Measurements from ENCODE around the gene EPB41L4A.
"Not testable (repeated sequence)": the region's sequence is repeated elsewhere in the genome, so short reads cannot be mapped to it uniquely, and the experiment has no call there.

The EPB41L4A gene, protein sequence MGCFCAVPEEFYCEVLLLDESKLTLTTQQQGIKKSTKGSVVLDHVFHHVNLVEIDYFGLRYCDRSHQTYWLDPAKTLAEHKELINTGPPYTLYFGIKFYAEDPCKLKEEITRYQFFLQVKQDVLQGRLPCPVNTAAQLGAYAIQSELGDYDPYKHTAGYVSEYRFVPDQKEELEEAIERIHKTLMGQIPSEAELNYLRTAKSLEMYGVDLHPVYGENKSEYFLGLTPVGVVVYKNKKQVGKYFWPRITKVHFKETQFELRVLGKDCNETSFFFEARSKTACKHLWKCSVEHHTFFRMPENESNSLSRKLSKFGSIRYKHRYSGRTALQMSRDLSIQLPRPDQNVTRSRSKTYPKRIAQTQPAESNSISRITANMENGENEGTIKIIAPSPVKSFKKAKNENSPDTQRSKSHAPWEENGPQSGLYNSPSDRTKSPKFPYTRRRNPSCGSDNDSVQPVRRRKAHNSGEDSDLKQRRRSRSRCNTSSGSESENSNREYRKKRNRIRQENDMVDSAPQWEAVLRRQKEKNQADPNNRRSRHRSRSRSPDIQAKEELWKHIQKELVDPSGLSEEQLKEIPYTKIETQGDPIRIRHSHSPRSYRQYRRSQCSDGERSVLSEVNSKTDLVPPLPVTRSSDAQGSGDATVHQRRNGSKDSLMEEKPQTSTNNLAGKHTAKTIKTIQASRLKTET
- long read RNA-seq = 0 reads

DNA sequence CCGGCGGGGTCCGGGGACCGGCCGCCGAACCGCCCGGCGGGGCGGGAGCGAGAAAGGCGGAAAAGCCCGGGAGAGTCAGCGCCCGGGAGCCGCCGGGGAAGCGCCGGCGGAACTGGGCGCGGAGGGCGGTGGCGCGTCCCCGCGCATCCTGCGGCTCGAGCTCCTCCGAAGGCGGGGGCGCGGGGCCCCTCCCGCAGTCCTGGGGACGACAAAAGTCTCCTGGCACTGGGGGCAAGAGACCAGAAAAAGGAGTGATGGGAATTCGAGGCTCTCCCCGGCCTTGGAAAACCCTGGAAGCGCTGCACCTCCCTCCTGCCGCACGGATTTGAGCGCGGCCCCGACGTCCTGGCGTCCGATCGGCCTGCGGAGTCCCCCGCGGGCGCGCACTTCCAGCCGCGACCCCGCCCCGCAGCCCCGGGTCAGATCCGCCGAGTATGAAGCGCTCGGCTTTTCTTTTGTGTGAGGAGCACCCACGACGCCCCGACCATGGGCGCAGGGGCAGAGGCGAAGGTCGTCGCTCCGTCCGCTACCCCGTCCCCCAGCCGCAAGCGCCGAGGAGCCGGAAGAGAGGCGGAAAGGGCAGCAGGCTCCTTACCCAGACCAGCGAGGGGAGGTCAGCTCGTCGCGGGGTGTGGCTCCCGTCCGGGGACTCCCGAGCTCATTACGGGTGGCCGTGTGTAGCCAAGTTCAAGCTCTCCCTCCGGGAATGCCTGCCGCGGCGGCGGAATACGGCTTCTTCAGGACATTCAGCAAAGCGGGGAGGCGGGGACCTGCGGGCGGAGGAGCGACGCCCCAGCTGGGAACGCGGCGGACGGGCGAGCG, at the start of gene EPB41L4A:
Gene EPB41L4A, minus strand, starts transcription at position 114 of the 822 bp plus-strand sequence. CDS start 238 bp downstream, outside the sequence.
- Histone ChIP-seq H3K27me3 (ENCODE audit: insufficient read depth, poor library complexity, severe bottlenecking) (peaks cover 10% of the 10 kb centered on the region), H3K27ac (replicated peaks) (no peak within 1 kb of the TSS), H3K4me3 (replicated peaks; ENCODE audit: insufficient read depth, low read length) (peak within 1 kb of the TSS; percentile 40)
- no peak for DNase-seq (ENCODE audit: low read depth in 1 of 2, low spot score in 1 of 2)
- TF ChIP-seq SPI1 (IDR thresholded peaks at IDR 0.05; ENCODE audit: borderline replicate concordance, low read depth) (no peak), GABPA (IDR thresholded peaks at IDR 0.05; ENCODE audit: low read depth) (no peak), POLR2AphosphoS5 (IDR thresholded peaks at IDR 0.05; ENCODE audit: low read depth) (no peak)
- TF ChIP-seq, protein P1, sequence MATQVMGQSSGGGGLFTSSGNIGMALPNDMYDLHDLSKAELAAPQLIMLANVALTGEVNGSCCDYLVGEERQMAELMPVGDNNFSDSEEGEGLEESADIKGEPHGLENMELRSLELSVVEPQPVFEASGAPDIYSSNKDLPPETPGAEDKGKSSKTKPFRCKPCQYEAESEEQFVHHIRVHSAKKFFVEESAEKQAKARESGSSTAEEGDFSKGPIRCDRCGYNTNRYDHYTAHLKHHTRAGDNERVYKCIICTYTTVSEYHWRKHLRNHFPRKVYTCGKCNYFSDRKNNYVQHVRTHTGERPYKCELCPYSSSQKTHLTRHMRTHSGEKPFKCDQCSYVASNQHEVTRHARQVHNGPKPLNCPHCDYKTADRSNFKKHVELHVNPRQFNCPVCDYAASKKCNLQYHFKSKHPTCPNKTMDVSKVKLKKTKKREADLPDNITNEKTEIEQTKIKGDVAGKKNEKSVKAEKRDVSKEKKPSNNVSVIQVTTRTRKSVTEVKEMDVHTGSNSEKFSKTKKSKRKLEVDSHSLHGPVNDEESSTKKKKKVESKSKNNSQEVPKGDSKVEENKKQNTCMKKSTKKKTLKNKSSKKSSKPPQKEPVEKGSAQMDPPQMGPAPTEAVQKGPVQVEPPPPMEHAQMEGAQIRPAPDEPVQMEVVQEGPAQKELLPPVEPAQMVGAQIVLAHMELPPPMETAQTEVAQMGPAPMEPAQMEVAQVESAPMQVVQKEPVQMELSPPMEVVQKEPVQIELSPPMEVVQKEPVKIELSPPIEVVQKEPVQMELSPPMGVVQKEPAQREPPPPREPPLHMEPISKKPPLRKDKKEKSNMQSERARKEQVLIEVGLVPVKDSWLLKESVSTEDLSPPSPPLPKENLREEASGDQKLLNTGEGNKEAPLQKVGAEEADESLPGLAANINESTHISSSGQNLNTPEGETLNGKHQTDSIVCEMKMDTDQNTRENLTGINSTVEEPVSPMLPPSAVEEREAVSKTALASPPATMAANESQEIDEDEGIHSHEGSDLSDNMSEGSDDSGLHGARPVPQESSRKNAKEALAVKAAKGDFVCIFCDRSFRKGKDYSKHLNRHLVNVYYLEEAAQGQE (IDR thresholded peaks at IDR 0.05; ENCODE audit: insufficient replicate concordance, low read depth) = no peak
- TF ChIP-seq, protein P2, sequence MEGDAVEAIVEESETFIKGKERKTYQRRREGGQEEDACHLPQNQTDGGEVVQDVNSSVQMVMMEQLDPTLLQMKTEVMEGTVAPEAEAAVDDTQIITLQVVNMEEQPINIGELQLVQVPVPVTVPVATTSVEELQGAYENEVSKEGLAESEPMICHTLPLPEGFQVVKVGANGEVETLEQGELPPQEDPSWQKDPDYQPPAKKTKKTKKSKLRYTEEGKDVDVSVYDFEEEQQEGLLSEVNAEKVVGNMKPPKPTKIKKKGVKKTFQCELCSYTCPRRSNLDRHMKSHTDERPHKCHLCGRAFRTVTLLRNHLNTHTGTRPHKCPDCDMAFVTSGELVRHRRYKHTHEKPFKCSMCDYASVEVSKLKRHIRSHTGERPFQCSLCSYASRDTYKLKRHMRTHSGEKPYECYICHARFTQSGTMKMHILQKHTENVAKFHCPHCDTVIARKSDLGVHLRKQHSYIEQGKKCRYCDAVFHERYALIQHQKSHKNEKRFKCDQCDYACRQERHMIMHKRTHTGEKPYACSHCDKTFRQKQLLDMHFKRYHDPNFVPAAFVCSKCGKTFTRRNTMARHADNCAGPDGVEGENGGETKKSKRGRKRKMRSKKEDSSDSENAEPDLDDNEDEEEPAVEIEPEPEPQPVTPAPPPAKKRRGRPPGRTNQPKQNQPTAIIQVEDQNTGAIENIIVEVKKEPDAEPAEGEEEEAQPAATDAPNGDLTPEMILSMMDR (IDR thresholded peaks at IDR 0.05; ENCODE audit: insufficient read depth, low read length) = no peak

DNA sequence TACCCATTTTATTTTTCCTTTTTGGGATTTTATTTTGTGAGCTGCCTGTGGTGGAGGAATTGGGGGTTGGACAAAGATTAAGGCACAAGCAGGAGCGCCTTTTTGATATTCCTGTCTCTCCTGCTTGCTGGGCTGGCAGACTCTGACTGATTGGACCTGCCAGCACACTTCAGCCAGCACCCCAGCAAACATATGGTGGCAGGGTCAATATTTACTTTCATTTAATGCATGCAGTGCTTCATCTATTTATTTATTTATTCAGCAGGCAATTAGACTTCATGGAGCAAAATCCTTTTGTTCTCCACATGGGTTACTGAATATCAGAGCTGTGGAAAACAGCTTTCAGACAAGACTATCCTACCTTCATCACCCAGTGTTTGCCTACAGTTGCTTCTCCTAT, 48.4 kb upstream of the EPB41L4A start:
- no peak overlapping the region for H3K27ac ChIP-seq (replicated peaks)
- no peak for TF ChIP-seq SPI1 (IDR thresholded peaks at IDR 0.05; ENCODE audit: borderline replicate concordance, low read depth)
- TF ChIP-seq, protein P2 (IDR thresholded peaks at IDR 0.05; ENCODE audit: insufficient read depth, low read length) = no peak
- no peak for TF ChIP-seq GABPA (IDR thresholded peaks at IDR 0.05; ENCODE audit: low read depth)
- TF ChIP-seq, protein P1 (IDR thresholded peaks at IDR 0.05; ENCODE audit: insufficient replicate concordance, low read depth) = no peak
- TF ChIP-seq POLR2AphosphoS5 (IDR thresholded peaks at IDR 0.05; ENCODE audit: low read depth) = no peak
- H3K4me3 ChIP-seq (replicated peaks; ENCODE audit: insufficient read depth, low read length) = no peak overlapping the region
- no peak for DNase-seq (ENCODE audit: low read depth in 1 of 2, low spot score in 1 of 2)
- H3K27me3 ChIP-seq (ENCODE audit: insufficient read depth, poor library complexity, severe bottlenecking) = no peaks in the 10 kb centered on the region

DNA sequence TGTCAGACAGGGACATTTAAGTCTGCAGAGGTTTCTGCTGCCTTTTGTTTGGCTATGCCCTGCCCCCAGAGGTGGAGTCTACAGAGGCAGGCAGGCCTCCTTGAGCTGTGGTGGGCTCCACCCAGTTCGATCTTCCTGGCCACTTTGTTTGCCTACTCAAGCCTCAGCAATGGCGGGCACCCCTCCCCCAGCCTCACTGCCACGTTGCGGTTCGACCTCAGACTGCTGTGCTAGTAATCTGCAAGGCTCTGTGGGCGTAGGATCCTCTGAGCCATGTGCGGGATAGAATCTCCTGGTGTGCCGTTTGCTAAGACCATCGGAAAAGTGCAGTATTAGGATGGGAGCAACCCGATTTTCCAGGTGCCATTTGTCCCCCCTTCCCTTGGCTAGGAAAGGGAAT, 47.2 kb upstream of the EPB41L4A start:
- H3K4me3 ChIP-seq (replicated peaks; ENCODE audit: insufficient read depth, low read length); H3K27ac ChIP-seq (replicated peaks): not testable (repeated sequence)

DNA sequence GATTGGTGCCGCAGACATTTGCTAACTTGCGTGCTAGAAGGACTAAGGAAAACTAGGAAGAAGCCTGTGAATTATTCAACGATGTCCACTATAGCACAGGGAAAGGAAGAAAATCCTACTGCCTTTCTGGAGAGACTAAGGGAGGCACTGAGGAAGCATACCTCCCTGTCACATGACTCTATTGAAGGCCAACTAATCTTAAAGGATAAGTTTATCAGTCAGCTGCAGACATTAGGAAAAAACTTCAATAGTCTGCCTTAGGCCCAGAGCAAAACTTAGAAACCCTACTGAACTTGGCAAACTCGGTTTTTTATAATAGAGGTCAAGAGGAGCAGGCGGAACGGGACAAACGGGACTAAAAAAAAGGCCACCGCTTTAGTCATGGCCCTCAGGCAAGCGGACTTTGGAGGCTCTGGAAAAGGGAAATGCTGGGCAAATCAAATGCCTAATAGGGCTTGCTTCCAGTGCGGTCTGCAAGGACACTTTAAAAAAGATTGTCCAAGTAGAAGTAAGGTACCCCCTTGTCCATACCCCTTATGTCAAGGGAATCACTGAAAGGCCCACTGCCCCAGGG, 28.2 kb upstream of the EPB41L4A start:
- DNase-seq (ENCODE audit: low read depth in 1 of 2, low spot score in 1 of 2); H3K4me3 ChIP-seq (replicated peaks; ENCODE audit: insufficient read depth, low read length); H3K27ac ChIP-seq (replicated peaks); H3K27me3 ChIP-seq (ENCODE audit: insufficient read depth, poor library complexity, severe bottlenecking): not testable (repeated sequence)

More for the DNA sequence above, 47.2 kb upstream of the EPB41L4A start:
- not testable (repeated sequence) for DNase-seq (ENCODE audit: low read depth in 1 of 2, low spot score in 1 of 2); H3K27me3 ChIP-seq (ENCODE audit: insufficient read depth, poor library complexity, severe bottlenecking)

Data from HL-60 (cell line).